Pancreas (tissue), 10 donors: ENCODE results near the gene PLAAT3. TPM values are rescaled to one million over a fixed set of nuclear protein-coding genes. Genes with fewer than 3 reads are reported as not detected.

Experiments used
- ATAC-seq, 4 donors: fragments of 200-7000 bp; cut with Tn5 transposase; one replicate each; pipeline versions ENCODE4 v1.8.0 to v1.9.1; 2020; ENCODE audit warnings: mild to moderate bottlenecking in 4 of 4, moderate library complexity in 4 of 4
- DNase-seq, 6 donors: peaks; one replicate each; pipeline ENCODE4 v3.0.0-alpha.2; 2020
- FAIRE-seq: peaks from 2 replicates; lab custom pipeline; 2012; peaks lifted over from hg19 to GRCh38; lab: Jason Lieb, UNC
- H3K27ac ChIP-seq, 4 donors: fragments of 200-600 bp; sonication (generic); 1 replicate in 3 of 4; 2 replicates in 1 of 4; pipeline versions ENCODE4 v1.5.0 to v1.8.0; 2020
- H3K27me3 ChIP-seq, 4 donors: fragments of 200-600 bp; one replicate each; pipeline ENCODE4 v1.8.0; 2021
- H3K36me3 ChIP-seq, 3 donors: fragments of 200-600 bp; sonication (generic) in 1 of 3; one replicate each; pipeline versions ENCODE4 v1.5.0 to v1.8.0; 2020 to 2021
- H3K4me1 ChIP-seq, 3 donors: fragments of 200-600 bp; one replicate each; pipeline ENCODE4 v1.8.0; 2021
- H3K4me3 ChIP-seq, 4 donors: fragments of 200-600 bp; sonication (generic) in 2 of 4; one replicate each; pipeline versions ENCODE4 v1.5.0 to v1.8.0; 2020 to 2021
- H3K9me3 ChIP-seq, 4 donors: fragments of 200-600 bp; one replicate each; pipeline ENCODE4 v1.8.0; 2021
- CTCF ChIP-seq, 4 donors: fragments of 200-600 bp; sonication (generic) in 3 of 4; IDR thresholded peaks; one replicate each; pipeline versions ENCODE4 v1.5.0 to v1.8.0; 2021; ENCODE audit warnings: antibody characterized with exemption in 4 of 4
- WGBS, 2 donors: extraction: QIAGEN DNeasy Blood & Tissue Kit; methylation state at CpG; one replicate each; pipeline ENCODE4 v1.1.7; 2013; 5-methylcytosine and 5-hydroxymethylcytosine counted together
- intact Hi-C, 3 donors: fragments of 100-400 bp; cut with DNase I; formaldehyde crosslinking; loops; one replicate each; pipeline versions ENCODE4 v1.11.1 to v1.14.2; 2022
- polyA plus RNA-seq, 2 donors: library from polyadenylated mRNA; stranded (reverse); fragments of 200-250 nt; gene quantifications; one replicate each; pipeline ENCODE4 v1.2.3, GENCODE V29; 2013
- total RNA-seq, 6 donors: library from RNA; stranded (reverse); fragmentation: NEBNext Ultra II Directional in 4 of 6; extraction: Animal tissue kit (Norgen Biotek cat#: 25700) in 4 of 6; gene quantifications; one replicate each; pipeline versions ENCODE4 v1.2.1 to v1.2.4, GENCODE V29; 2021 to 2023
- donor health status: healthy with polysubstance abuse.
- donor health status: DM: no; HTN: no; CAD: no; lungs with moderate emphysema.
- donor health status: DM: no; HTN: no; CAD: no.
- donor health status: control.
- donor health status: control.
- donor health status: Bipolar disorder and iron deficiency.
- donor health status: DM: yes; HTN: yes; CAD: no.
- donor health status: DM: no; HTN: no; CAD: no.
- donor health status: DM: no; HTN: no; CAD: no.
- donor health status: DM: yes; HTN: yes; CAD: no.

PLAAT3 gene
- total and polyA plus RNA-seq, 8 donors, result 15.2 to 36.0 (median 21.9) TPM

GRCh38 chr11:63564784-63565350 is 49.4 kb downstream of the PLAAT3 start:
- Histone ChIP-seq H3K4me3 (no peak overlapping the region), H3K27ac (no peak overlapping the region), H3K9me3 (no peaks in the 10 kb centered on the region), H3K36me3 (no peaks in the 10 kb centered on the region), H3K4me1 (peaks cover 0 to 13% (median 12%) of the 10 kb centered on the region in 3 donors), H3K27me3 (no peaks in the 10 kb centered on the region)
- FAIRE-seq (no peak), DNase-seq (peak in 1 of 6 donors; percentile 31), ATAC-seq (peak in 3 of 4 donors; percentile 25 to 48 (median 42))
- TF ChIP-seq CTCF (IDR thresholded peaks at IDR 0.05), result no peak
- intact Hi-C loops, result no loop called here
- 80 to 83% methylated on average over 4 of the region's 4 CpGs for WGBS, 2 donors

GRCh38 chr11:63564056-63564774 is 50.0 kb downstream of the PLAAT3 start:
- ATAC-seq, result no peak
- peaks cover 0 to 13% (median 12%) of the 10 kb centered on the region in 3 donors for H3K4me1 ChIP-seq
- no peak overlapping the region for H3K27ac ChIP-seq
- no peak for FAIRE-seq
- intact Hi-C loops, result no loop called here
- WGBS, 2 donors, result 87 to 91% methylated on average over 7 of the region's 7 CpGs
- no peak for DNase-seq
- H3K9me3 ChIP-seq, result no peaks in the 10 kb centered on the region
- TF ChIP-seq CTCF (IDR thresholded peaks at IDR 0.05), result no peak
- H3K27me3 ChIP-seq, result no peaks in the 10 kb centered on the region
- no peaks in the 10 kb centered on the region for H3K36me3 ChIP-seq
- no peak overlapping the region for H3K4me3 ChIP-seq

- FAIRE-seq, result no peak
- no peaks in the 10 kb centered on the region for H3K9me3 ChIP-seq
- intact Hi-C loops, result no loop called here
- H3K27ac ChIP-seq, result no peak within 1 kb of the TSS
- 93 to 95% methylated on average over 13 of the region's 13 CpGs for WGBS, 2 donors
- no peak within 1 kb of the TSS for H3K4me3 ChIP-seq
- H3K36me3 ChIP-seq, result no peaks in the 10 kb centered on the region
- peaks cover 0 to 13% (median 12%) of the 10 kb centered on the region in 3 donors for H3K4me1 ChIP-seq
- no peak for ATAC-seq
- no peaks in the 10 kb centered on the region for H3K27me3 ChIP-seq
- DNase-seq, result no peak
- no peak for TF ChIP-seq CTCF (IDR thresholded peaks at IDR 0.05)
These were observed 50.8 kb downstream of the PLAAT3 start, which contains the start of gene PLAAT2 for GRCh38 chr11:63563201-63564055. Gene PLAAT2, minus strand, starts transcription at chr11:63563379. Its CDS starts 55 bp downstream, at chr11:63563324.

- Histone ChIP-seq H3K36me3 (no peaks in the 10 kb centered on the region), H3K27me3 (no peaks in the 10 kb centered on the region), H3K27ac (no peak overlapping the region), H3K9me3 (no peaks in the 10 kb centered on the region), H3K4me3 (no peak overlapping the region), H3K4me1 (no peaks in the 10 kb centered on the region)
- FAIRE-seq, result no peak
- peak in 2 of 6 donors; percentile 20 to 40 for DNase-seq
- TF ChIP-seq CTCF (IDR thresholded peaks at IDR 0.05), result no peak
- 66 to 75% methylated on average over 7 of the region's 7 CpGs for WGBS, 2 donors
- intact Hi-C loops, result no loop called here
- ATAC-seq, result peak in 3 of 4 donors; percentile 58 to 69 (median 67)
These were observed 53.6 kb downstream of the PLAAT3 start for GRCh38 chr11:63560506-63561180.
